Tibial nerve (tissue), 4 donors: Measurements from ENCODE around the gene TMEM101. TPM values are rescaled to one million over a fixed set of nuclear protein-coding genes. Genes with fewer than 3 reads are reported as not detected.

Experiments used
- DNase-seq, 2 donors: peaks; one replicate each; pipeline ENCODE4 v3.0.0-alpha.2; 2019; ENCODE audit warnings: low spot score in 2 of 2
- H3K27ac ChIP-seq, 4 donors: fragments of 200-600 bp; sonication (generic) in 3 of 4; one replicate each; pipeline ENCODE4 v1.5.1; 2017 to 2019; ENCODE audit warnings: mild to moderate bottlenecking in 1 of 4
- H3K27me3 ChIP-seq, 2 donors: fragments of 200-600 bp; sonication (generic) in 1 of 2; one replicate each; pipeline versions ENCODE4 v1.5.1 to v1.6.0; 2017 to 2019
- H3K36me3 ChIP-seq, 3 donors: fragments of 200-600 bp; sonication (generic); one replicate each; pipeline ENCODE4 v1.5.1; 2018 to 2019
- H3K4me1 ChIP-seq, 4 donors: fragments of 200-600 bp; sonication (generic) in 3 of 4; one replicate each; pipeline ENCODE4 v1.5.1; 2017 to 2019
- H3K4me3 ChIP-seq, 4 donors: fragments of 200-600 bp; sonication (generic) in 3 of 4; one replicate each; pipeline ENCODE4 v1.5.1; 2017 to 2019; ENCODE audit warnings: mild to moderate bottlenecking in 1 of 4, moderate library complexity in 1 of 4
- H3K9me3 ChIP-seq, 4 donors: fragments of 200-600 bp; sonication (generic) in 3 of 4; one replicate each; pipeline ENCODE4 v1.5.1; 2017 to 2019
- EP300 ChIP-seq, 2 donors: sonication (generic); formaldehyde crosslinking; IDR thresholded peaks; one replicate each; pipeline ENCODE4 v1.6.1; 2017; ENCODE audit warnings: antibody characterized with exemption in 2 of 2, mild to moderate bottlenecking in 1 of 2
- POLR2A ChIP-seq, 2 donors: fragments of 450-650 bp; IDR thresholded peaks; one replicate each; pipeline ENCODE4 v1.6.1; 2017; ENCODE audit warnings: antibody characterized with exemption in 2 of 2, mild to moderate bottlenecking in 2 of 2, moderate library complexity in 2 of 2
- WGBS, 2 donors: methylation state at CpG; one replicate each; pipeline ENCODE4 v1.1.5; 2018; 5-methylcytosine and 5-hydroxymethylcytosine counted together
- total RNA-seq, 4 donors: library from RNA; depleted of rRNA; stranded (reverse); fragments of >200 nt; gene quantifications; one replicate each; pipeline ENCODE4 v1.1.0, GENCODE V29; 2016
- TF ChIP-seq, protein P1 (sequence below), 5 experiments: fragments of 200-600 bp in 3 of 5; fragments of 450-650 bp in 2 of 5; sonication (generic) in 3 of 5; IDR thresholded peaks; one replicate each; pipeline ENCODE4 v1.5.1; 2016 to 2019; ENCODE audit warnings: antibody characterized with exemption in 5 of 5, mild to moderate bottlenecking in 3 of 5, moderate library complexity in 2 of 5

TMEM101 gene
- total RNA-seq, 4 donors from 2014 or later: 28.6 to 41.2 (median 34.5) TPM

DNA sequence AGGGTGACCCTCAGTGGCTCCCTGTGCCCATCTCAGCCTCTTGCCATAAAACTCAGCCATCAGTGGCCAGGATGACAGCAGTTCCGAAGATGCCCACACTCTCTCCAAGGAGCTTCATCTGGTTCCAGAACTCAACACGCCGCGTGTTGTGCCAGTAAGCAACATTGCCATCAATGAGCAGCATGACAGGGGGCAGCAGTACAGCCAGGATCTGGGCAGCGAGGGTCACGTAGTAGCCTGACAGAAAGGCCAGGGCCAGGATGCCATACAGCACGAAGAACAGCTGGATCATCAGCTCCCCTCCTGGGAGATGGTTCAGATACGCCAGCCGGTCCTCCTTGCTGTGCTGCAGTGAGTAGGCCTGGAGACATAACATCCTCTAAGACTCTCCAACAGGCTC lies 2.9 kb downstream of the TMEM101 start:
- Histone ChIP-seq H3K4me1 (peaks cover 0 to 37% (median 23%) of the 10 kb centered on the region in 4 donors), H3K9me3 (no peaks in the 10 kb centered on the region), H3K27ac (no peak overlapping the region), H3K4me3 (no peak overlapping the region), H3K36me3 (peaks cover 0 to 36% (median 0%) of the 10 kb centered on the region in 3 donors), H3K27me3 (peaks cover 0 to 9% of the 10 kb centered on the region in 2 donors)
- WGBS, 2 donors: 88 to 90% methylated on average over 6 to 9 of the region's 9 CpGs
- TF ChIP-seq POLR2A (IDR thresholded peaks at IDR 0.05): no peak
- no peak for TF ChIP-seq EP300 (IDR thresholded peaks at IDR 0.05)
- TF ChIP-seq, protein P1, sequence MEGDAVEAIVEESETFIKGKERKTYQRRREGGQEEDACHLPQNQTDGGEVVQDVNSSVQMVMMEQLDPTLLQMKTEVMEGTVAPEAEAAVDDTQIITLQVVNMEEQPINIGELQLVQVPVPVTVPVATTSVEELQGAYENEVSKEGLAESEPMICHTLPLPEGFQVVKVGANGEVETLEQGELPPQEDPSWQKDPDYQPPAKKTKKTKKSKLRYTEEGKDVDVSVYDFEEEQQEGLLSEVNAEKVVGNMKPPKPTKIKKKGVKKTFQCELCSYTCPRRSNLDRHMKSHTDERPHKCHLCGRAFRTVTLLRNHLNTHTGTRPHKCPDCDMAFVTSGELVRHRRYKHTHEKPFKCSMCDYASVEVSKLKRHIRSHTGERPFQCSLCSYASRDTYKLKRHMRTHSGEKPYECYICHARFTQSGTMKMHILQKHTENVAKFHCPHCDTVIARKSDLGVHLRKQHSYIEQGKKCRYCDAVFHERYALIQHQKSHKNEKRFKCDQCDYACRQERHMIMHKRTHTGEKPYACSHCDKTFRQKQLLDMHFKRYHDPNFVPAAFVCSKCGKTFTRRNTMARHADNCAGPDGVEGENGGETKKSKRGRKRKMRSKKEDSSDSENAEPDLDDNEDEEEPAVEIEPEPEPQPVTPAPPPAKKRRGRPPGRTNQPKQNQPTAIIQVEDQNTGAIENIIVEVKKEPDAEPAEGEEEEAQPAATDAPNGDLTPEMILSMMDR (IDR thresholded peaks at IDR 0.05): no peak
- DNase-seq: no peak

GRCh38 chr17:44010966-44011647 lies 3.7 kb downstream of the TMEM101 start:
- Histone ChIP-seq H3K27ac (no peak overlapping the region), H3K36me3 (peaks cover 0 to 36% (median 0%) of the 10 kb centered on the region in 3 donors), H3K9me3 (no peaks in the 10 kb centered on the region), H3K27me3 (peaks cover 0 to 15% of the 10 kb centered on the region in 2 donors), H3K4me1 (peaks cover 0 to 45% (median 28%) of the 10 kb centered on the region in 4 donors), H3K4me3 (no peak overlapping the region)
- 55 to 59% methylated on average over 4 of the region's 4 CpGs for WGBS, 2 donors
- DNase-seq: no peak
- TF ChIP-seq, protein P1 (IDR thresholded peaks at IDR 0.05): no peak
- TF ChIP-seq POLR2A (IDR thresholded peaks at IDR 0.05) (no peak), EP300 (IDR thresholded peaks at IDR 0.05) (no peak)

DNA sequence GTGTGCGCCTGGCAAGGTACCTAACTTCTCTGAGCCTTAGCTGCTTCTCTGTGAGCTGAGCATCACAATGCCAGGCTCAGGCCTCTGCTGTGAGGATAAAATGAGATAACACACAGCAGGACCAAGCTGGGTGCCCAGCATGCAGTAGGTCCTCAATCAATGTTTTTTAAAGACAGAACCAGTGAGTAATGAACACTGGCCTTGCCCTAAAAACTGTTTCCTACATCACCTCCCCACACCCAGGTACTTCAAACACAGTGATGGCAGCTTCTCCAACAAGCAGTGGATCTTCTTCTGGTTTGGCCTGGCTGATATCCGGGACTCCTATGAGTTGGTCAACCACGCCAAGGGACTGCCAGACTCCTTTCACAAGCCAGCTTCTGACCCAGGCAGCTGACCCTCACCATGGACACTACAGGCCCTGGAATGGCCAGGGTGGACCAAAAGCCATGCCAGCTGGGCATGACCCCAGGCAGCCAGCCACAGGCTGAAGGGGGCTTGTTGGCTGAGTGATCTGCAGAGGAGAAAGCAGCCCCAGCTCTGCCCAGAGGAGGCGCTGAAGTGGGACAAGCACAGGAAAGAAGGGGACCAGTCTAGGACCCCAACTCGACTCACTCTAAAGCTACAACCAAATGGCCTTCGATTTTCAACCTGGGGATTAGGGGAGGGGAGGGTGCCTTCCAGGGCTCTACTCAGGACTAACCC lies 6.4 kb downstream of the TMEM101 start:
- no peak for DNase-seq
- peaks cover 0 to 36% (median 0%) of the 10 kb centered on the region in 3 donors for H3K36me3 ChIP-seq
- TF ChIP-seq EP300 (IDR thresholded peaks at IDR 0.05) (no peak), POLR2A (IDR thresholded peaks at IDR 0.05) (no peak)
- TF ChIP-seq, protein P1 (IDR thresholded peaks at IDR 0.05): no peak
- H3K4me1 ChIP-seq: peaks cover 0 to 48% (median 31%) of the 10 kb centered on the region in 4 donors
- no peak overlapping the region for H3K27ac ChIP-seq
- peaks cover 3 to 43% of the 10 kb centered on the region in 2 donors for H3K27me3 ChIP-seq
- no peaks in the 10 kb centered on the region for H3K9me3 ChIP-seq
- peak overlapping the region in 1 of 4 donors; percentile 57 for H3K4me3 ChIP-seq
- 64 to 69% methylated on average over 6 of the region's 6 CpGs for WGBS, 2 donors

- DNase-seq: no peak
- Histone ChIP-seq H3K36me3 (peaks cover 0 to 31% (median 0%) of the 10 kb centered on the region in 3 donors), H3K27me3 (peaks cover 3 to 51% of the 10 kb centered on the region in 2 donors), H3K9me3 (no peaks in the 10 kb centered on the region), H3K4me3 (peak overlapping the region; percentile 22 to 62 (median 45)), H3K27ac (no peak overlapping the region), H3K4me1 (peaks cover 0 to 42% (median 31%) of the 10 kb centered on the region in 4 donors)
- WGBS, 2 donors: 12 to 16% methylated on average over 11 to 12 of the region's 37 CpGs
- no peak for TF ChIP-seq EP300 (IDR thresholded peaks at IDR 0.05)
- TF ChIP-seq POLR2A (IDR thresholded peaks at IDR 0.05): no peak
- TF ChIP-seq, protein P1 (IDR thresholded peaks at IDR 0.05): no peak
Measured at GRCh38 chr17:44007346-44008204, 7.2 kb downstream of the TMEM101 start.
